Calu3 (cell line): ENCODE data around the gene CAPN14. TPM values are rescaled to one million over a fixed set of nuclear protein-coding genes. Genes with fewer than 3 reads are reported as not detected.

ENCODE experiments used
- BruUV-seq: library from RNA; stranded (reverse); fragments of 400-500 nt; replicated peaks from 2 replicates; lab custom pipeline; 2021; lab: Mats Ljungman, UMichigan
- CTCF ChIA-PET: fragments of 300-600 bp; sonication (Branson Sonifier 250); formaldehyde crosslinking; loops from one replicate; lab custom pipeline; 2022; ENCODE audit warnings: antibody characterized with exemption; lab: Charles Lee
- DNase-seq: peaks from one replicate; pipeline ENCODE4 v3.0.0; 2022
- H3K27ac Mint-ChIP-seq: one replicate; pipeline ENCODE4 v1.8.0; 2022; ENCODE audit warnings: mixed read lengths; ENCODE audit not compliant: unreplicated experiment
- H3K27me3 Mint-ChIP-seq: one replicate; pipeline ENCODE4 v1.8.0; 2022; ENCODE audit warnings: mixed read lengths; ENCODE audit not compliant: unreplicated experiment
- H3K36me3 Mint-ChIP-seq: one replicate; pipeline ENCODE4 v1.8.0; 2022; ENCODE audit warnings: mild to moderate bottlenecking, moderate library complexity, mixed read lengths; ENCODE audit not compliant: insufficient read depth, unreplicated experiment
- H3K4me1 Mint-ChIP-seq: one replicate; pipeline ENCODE4 v1.8.0; 2022; ENCODE audit warnings: mild to moderate bottlenecking, low read depth, mixed read lengths; ENCODE audit not compliant: unreplicated experiment
- H3K4me3 Mint-ChIP-seq: one replicate; pipeline ENCODE4 v1.8.0; 2022; ENCODE audit warnings: mild to moderate bottlenecking, low read depth, moderate library complexity, mixed read lengths; ENCODE audit not compliant: unreplicated experiment
- H3K9me3 Mint-ChIP-seq: one replicate; pipeline ENCODE4 v1.8.0; 2022; ENCODE audit warnings: low read depth, mixed read lengths; ENCODE audit not compliant: unreplicated experiment
- intact Hi-C: fragments of 100-400 bp; cut with micrococcal nuclease; formaldehyde crosslinking; loops from one replicate; pipeline ENCODE4 v1.10.0; 2022; ENCODE audit not compliant: unreplicated experiment
- total RNA-seq: library from RNA; stranded (reverse); gene quantifications from 2 replicates; pipeline ENCODE4 v1.2.3, GENCODE V29; 2022
- TF ChIP-seq, protein P1 (sequence below): fragments of 200-600 bp; IDR thresholded peaks from one replicate; pipeline ENCODE4 v1.8.0; 2022; ENCODE audit warnings: antibody characterized with exemption; ENCODE audit not compliant: unreplicated experiment

CAPN14 gene
- total RNA-seq, 1 experiment from 2014 or later: 0.35 TPM

DNA sequence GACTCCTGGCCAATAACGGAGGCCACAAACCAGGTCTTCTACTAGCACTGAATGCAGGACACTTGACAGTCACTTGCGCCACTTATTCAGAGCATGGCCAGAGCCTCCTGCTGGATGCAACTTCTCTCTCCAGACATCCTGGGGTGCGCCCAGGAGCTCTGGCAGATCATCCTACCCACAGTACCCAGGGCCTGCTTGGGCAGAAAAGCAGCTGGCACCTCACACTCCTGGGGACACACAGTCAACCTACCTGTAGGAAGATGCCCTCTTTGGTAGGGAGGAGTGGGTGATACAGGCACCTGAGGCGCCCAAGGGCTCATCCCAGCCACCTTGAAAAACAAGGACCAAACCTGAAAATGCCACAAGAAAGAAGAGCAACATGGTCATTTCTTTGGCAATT is 92.4 kb downstream of the CAPN14 start:
- peaks cover 39% of the 10 kb centered on the region for H3K4me1 Mint-ChIP-seq

More for the DNA sequence above, 92.4 kb downstream of the CAPN14 start:
- TF ChIP-seq, protein P1, sequence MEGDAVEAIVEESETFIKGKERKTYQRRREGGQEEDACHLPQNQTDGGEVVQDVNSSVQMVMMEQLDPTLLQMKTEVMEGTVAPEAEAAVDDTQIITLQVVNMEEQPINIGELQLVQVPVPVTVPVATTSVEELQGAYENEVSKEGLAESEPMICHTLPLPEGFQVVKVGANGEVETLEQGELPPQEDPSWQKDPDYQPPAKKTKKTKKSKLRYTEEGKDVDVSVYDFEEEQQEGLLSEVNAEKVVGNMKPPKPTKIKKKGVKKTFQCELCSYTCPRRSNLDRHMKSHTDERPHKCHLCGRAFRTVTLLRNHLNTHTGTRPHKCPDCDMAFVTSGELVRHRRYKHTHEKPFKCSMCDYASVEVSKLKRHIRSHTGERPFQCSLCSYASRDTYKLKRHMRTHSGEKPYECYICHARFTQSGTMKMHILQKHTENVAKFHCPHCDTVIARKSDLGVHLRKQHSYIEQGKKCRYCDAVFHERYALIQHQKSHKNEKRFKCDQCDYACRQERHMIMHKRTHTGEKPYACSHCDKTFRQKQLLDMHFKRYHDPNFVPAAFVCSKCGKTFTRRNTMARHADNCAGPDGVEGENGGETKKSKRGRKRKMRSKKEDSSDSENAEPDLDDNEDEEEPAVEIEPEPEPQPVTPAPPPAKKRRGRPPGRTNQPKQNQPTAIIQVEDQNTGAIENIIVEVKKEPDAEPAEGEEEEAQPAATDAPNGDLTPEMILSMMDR: no peak
- no TSS peak for BruUV-seq
- no peaks in the 10 kb centered on the region for H3K36me3 Mint-ChIP-seq
- no peak for DNase-seq
- H3K27ac Mint-ChIP-seq: no peak overlapping the region
- H3K27me3 Mint-ChIP-seq: no peaks in the 10 kb centered on the region
- intact Hi-C loops: no loop called here
- H3K4me3 Mint-ChIP-seq: no peak overlapping the region
- CTCF ChIA-PET: no interaction called here
- no peaks in the 10 kb centered on the region for H3K9me3 Mint-ChIP-seq

Other genes starting within 250 kb of the CAPN14 start
- gene GALNT14, start 79.1 kb downstream of the CAPN14 start, total RNA-seq: 50.3 and 61.9 TPM in 2 replicates
- 1.7 and 2.2 TPM in 2 replicates for gene EHD3, start 16.6 kb upstream of the CAPN14 start, total RNA-seq
- gene XDH, start 197.2 kb upstream of the CAPN14 start, total RNA-seq: 4.2 and 5.6 TPM in 2 replicates